ENCODE measurements around the gene SH3PXD2A. TPM values are rescaled to one million over a fixed set of nuclear protein-coding genes. Genes with fewer than 3 reads are reported as not detected.

SH3PXD2A gene
- total RNA-seq, 1 donor from 2014 or later, result 17.3 TPM

- Histone ChIP-seq H3K4me3 (ENCODE audit: insufficient read depth, low read depth, low read length) (no peak overlapping the region), H3K79me2 (ENCODE audit: insufficient read depth, low read length) (no peaks in the 10 kb centered on the region), H3K9me3 (ENCODE audit: insufficient read depth, low read depth, low read length) (no peaks in the 10 kb centered on the region), H3K9ac (ENCODE audit: low read length) (no peak overlapping the region), H3K4me2 (ENCODE audit: low read length) (no peak overlapping the region), H3K27me3 (ENCODE audit: insufficient read depth, low read length) (no peaks in the 10 kb centered on the region), H3K27ac (ENCODE audit: low read depth, low read length) (no peak overlapping the region), H2AFZ (ENCODE audit: low read depth, low read length) (no peak overlapping the region), H3K36me3 (ENCODE audit: insufficient read depth, low read length) (no peaks in the 10 kb centered on the region), H3K4me1 (ENCODE audit: insufficient read depth, low read length) (no peaks in the 10 kb centered on the region), H4K20me1 (ENCODE audit: insufficient read depth, low read length) (no peaks in the 10 kb centered on the region)
- Mint-ChIP-seq H3K27me3 (ENCODE audit: low read depth, unreplicated experiment) (peaks cover 13% of the 10 kb centered on the region), H3K9me3 (ENCODE audit: unreplicated experiment) (no peaks in the 10 kb centered on the region), H3K4me3 (ENCODE audit: unreplicated experiment) (no peak overlapping the region), H3K4me1 (ENCODE audit: low read depth, unreplicated experiment) (no peaks in the 10 kb centered on the region), H3K36me3 (ENCODE audit: low read depth, unreplicated experiment) (peaks cover 14% of the 10 kb centered on the region), H3K27ac (ENCODE audit: unreplicated experiment) (no peak overlapping the region)
- no peak for TF ChIP-seq CTCF (IDR thresholded peaks at IDR 0.05; ENCODE audit: insufficient read depth, low read depth, low read length)
- TF ChIP-seq EZH2 (IDR thresholded peaks at IDR 0.05; ENCODE audit: insufficient read depth, low read length), result no peak
- DNase-seq (ENCODE audit: low read depth), result no peak
- no peak for FAIRE-seq
These were observed 62.8 kb downstream of the SH3PXD2A start for GRCh38 chr10:103792547-103792946.

GRCh38 chr10:103791858-103792257 lies 63.5 kb downstream of the SH3PXD2A start:
- H3K27ac ChIP-seq (ENCODE audit: low read depth, low read length), result no peak overlapping the region
- Mint-ChIP-seq H3K9me3 (ENCODE audit: unreplicated experiment) (no peaks in the 10 kb centered on the region), H3K27ac (ENCODE audit: unreplicated experiment) (no peak overlapping the region), H3K4me3 (ENCODE audit: unreplicated experiment) (no peak overlapping the region), H3K36me3 (ENCODE audit: low read depth, unreplicated experiment) (peaks cover 14% of the 10 kb centered on the region), H3K4me1 (ENCODE audit: low read depth, unreplicated experiment) (no peaks in the 10 kb centered on the region), H3K27me3 (ENCODE audit: low read depth, unreplicated experiment) (peaks cover 14% of the 10 kb centered on the region)
- no peaks in the 10 kb centered on the region for H3K4me1 ChIP-seq (ENCODE audit: insufficient read depth, low read length)
- H3K27me3 ChIP-seq (ENCODE audit: insufficient read depth, low read length), result no peaks in the 10 kb centered on the region
- peaks cover 3% of the 10 kb centered on the region for H4K20me1 ChIP-seq (ENCODE audit: insufficient read depth, low read length)
- no peaks in the 10 kb centered on the region for H3K79me2 ChIP-seq (ENCODE audit: insufficient read depth, low read length)
- FAIRE-seq (no peak), DNase-seq (ENCODE audit: low read depth) (no peak)
- H3K9me3 ChIP-seq (ENCODE audit: insufficient read depth, low read depth, low read length), result no peaks in the 10 kb centered on the region
- no peak overlapping the region for H2AFZ ChIP-seq (ENCODE audit: low read depth, low read length)
- H3K9ac ChIP-seq (ENCODE audit: low read length), result no peak overlapping the region
- no peak overlapping the region for H3K4me2 ChIP-seq (ENCODE audit: low read length)
- H3K36me3 ChIP-seq (ENCODE audit: insufficient read depth, low read length), result no peaks in the 10 kb centered on the region
- no peak for TF ChIP-seq CTCF (IDR thresholded peaks at IDR 0.05; ENCODE audit: insufficient read depth, low read depth, low read length)
- no peak for TF ChIP-seq EZH2 (IDR thresholded peaks at IDR 0.05; ENCODE audit: insufficient read depth, low read length)
- no peak overlapping the region for H3K4me3 ChIP-seq (ENCODE audit: insufficient read depth, low read depth, low read length)

GRCh38 chr10:103791291-103791690 lies 64.1 kb downstream of the SH3PXD2A start:
- no peak for FAIRE-seq
- Histone ChIP-seq H2AFZ (ENCODE audit: low read depth, low read length) (no peak overlapping the region), H3K27ac (ENCODE audit: low read depth, low read length) (no peak overlapping the region), H3K4me3 (ENCODE audit: insufficient read depth, low read depth, low read length) (no peak overlapping the region), H3K27me3 (ENCODE audit: insufficient read depth, low read length) (no peaks in the 10 kb centered on the region), H3K79me2 (ENCODE audit: insufficient read depth, low read length) (no peaks in the 10 kb centered on the region), H3K9me3 (ENCODE audit: insufficient read depth, low read depth, low read length) (no peaks in the 10 kb centered on the region), H3K4me1 (ENCODE audit: insufficient read depth, low read length) (no peaks in the 10 kb centered on the region), H3K36me3 (ENCODE audit: insufficient read depth, low read length) (no peaks in the 10 kb centered on the region), H3K4me2 (ENCODE audit: low read length) (no peak overlapping the region), H4K20me1 (ENCODE audit: insufficient read depth, low read length) (peaks cover 6% of the 10 kb centered on the region), H3K9ac (ENCODE audit: low read length) (no peak overlapping the region)
- Mint-ChIP-seq H3K27me3 (ENCODE audit: low read depth, unreplicated experiment) (peaks cover 15% of the 10 kb centered on the region), H3K36me3 (ENCODE audit: low read depth, unreplicated experiment) (peaks cover 11% of the 10 kb centered on the region), H3K4me3 (ENCODE audit: unreplicated experiment) (no peak overlapping the region), H3K4me1 (ENCODE audit: low read depth, unreplicated experiment) (no peaks in the 10 kb centered on the region), H3K9me3 (ENCODE audit: unreplicated experiment) (no peaks in the 10 kb centered on the region), H3K27ac (ENCODE audit: unreplicated experiment) (no peak overlapping the region)
- DNase-seq (ENCODE audit: low read depth), result no peak
- TF ChIP-seq CTCF (IDR thresholded peaks at IDR 0.05; ENCODE audit: insufficient read depth, low read depth, low read length) (no peak), EZH2 (IDR thresholded peaks at IDR 0.05; ENCODE audit: insufficient read depth, low read length) (no peak)
